Nephron (organoid): ENCODE results near the gene WASF2.

Experiments
- H3K27ac Mint-ChIP-seq, 3 experiments: 2 replicates each; pipeline ENCODE4 v1.8.0; 2020; ENCODE audit warnings: mixed read lengths in 3 of 3, mild to moderate bottlenecking in 2 of 3, moderate library complexity in 1 of 3
- H3K27me3 Mint-ChIP-seq: 2 replicates; pipeline ENCODE4 v1.8.0; 2021; ENCODE audit warnings: low read depth, mild to moderate bottlenecking, moderate library complexity, mixed read lengths
- H3K36me3 Mint-ChIP-seq: 2 replicates; pipeline ENCODE4 v1.8.0; 2020; ENCODE audit warnings: low read depth, mixed read lengths
- H3K4me1 Mint-ChIP-seq: 2 replicates; pipeline ENCODE4 v1.8.0; 2020; ENCODE audit warnings: mixed read lengths
- H3K4me3 Mint-ChIP-seq, 3 experiments: 2 replicates each; pipeline ENCODE4 v1.8.0; 2020; ENCODE audit warnings: mild to moderate bottlenecking in 3 of 3, mixed read lengths in 3 of 3, moderate library complexity in 2 of 3
- H3K9me3 Mint-ChIP-seq: 2 replicates; pipeline ENCODE4 v1.8.0; 2020; ENCODE audit warnings: mixed read lengths
- CTCF ChIP-seq, 3 experiments: fragments of 200-600 bp; sonication (generic); IDR thresholded peaks; one replicate each; pipeline ENCODE4 v1.5.0; 2021; ENCODE audit warnings: antibody characterized with exemption in 3 of 3; ENCODE audit not compliant: unreplicated experiment in 3 of 3

The WASF2 gene

GRCh38 chr1:27368869-27369582, 120.9 kb downstream of the WASF2 start:
- Mint-ChIP-seq H3K4me3 (peak overlapping the region; percentile 70 to 85 (median 82)), H3K9me3 (no peaks in the 10 kb centered on the region), H3K4me1 (peaks cover 28% of the 10 kb centered on the region), H3K27me3 (peaks cover 5% of the 10 kb centered on the region), H3K27ac (peak overlapping the region in 2 of 3 experiments; percentile 48 to 82), H3K36me3 (no peaks in the 10 kb centered on the region)
- TF ChIP-seq CTCF (IDR thresholded peaks at IDR 0.05; ENCODE audit: unreplicated experiment in 3 of 3): peak in 2 of 3 experiments; percentile 24 to 27

GRCh38 chr1:27367160-27367650, 122.8 kb downstream of the WASF2 start:
- Mint-ChIP-seq H3K4me1 (peaks cover 23% of the 10 kb centered on the region), H3K27me3 (peaks cover 4% of the 10 kb centered on the region), H3K27ac (peak overlapping the region; percentile 70 to 85 (median 83)), H3K9me3 (no peaks in the 10 kb centered on the region), H3K36me3 (no peaks in the 10 kb centered on the region), H3K4me3 (peak overlapping the region; percentile 83 to 86 (median 85))
- TF ChIP-seq CTCF (IDR thresholded peaks at IDR 0.05; ENCODE audit: unreplicated experiment in 3 of 3): no peak

DNA sequence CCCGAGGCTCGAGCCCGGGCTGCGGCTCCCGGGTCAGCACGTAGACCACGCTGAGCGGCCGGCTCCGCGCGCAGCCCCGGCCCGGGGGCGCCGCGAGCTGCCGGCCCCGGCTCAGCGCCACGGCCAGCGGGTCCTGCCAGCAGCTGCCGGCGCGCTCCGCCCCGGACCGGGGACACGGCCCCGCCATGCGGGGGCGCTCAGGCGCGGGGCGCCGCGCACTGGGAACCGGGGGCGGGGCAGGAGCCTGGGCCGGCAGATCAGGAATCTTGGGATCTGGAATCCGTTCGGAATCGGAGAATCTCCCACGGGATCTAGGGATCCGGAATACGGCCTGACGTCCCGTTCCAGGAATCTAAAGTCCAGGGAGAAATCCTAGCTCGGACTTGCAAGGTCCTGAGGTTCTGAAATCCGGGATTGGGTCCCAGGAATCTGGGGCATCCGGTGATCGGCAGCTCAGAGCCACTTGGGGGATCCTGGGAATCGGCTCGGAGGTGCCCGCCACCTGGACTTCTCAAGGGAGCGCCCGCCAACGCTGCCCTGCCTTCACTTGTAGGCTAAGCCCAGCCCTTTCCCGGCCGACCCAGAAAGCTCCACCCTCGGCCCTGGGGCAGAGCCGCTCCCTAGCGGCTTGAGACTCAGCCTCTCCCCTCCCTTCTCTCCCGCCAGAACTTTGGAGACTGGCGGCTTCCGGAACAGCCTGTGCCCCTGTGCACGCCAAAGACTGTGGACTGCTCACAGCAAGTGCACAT, 123.4 kb downstream of the WASF2 start, which contains the start of gene MAP3K6:
Gene MAP3K6 (minus strand): TSS at position 551 of the 749 bp plus-strand sequence. CDS start 364 bp downstream, at position 187.
- peak in 2 of 3 experiments; percentile 14 to 22 for TF ChIP-seq CTCF (IDR thresholded peaks at IDR 0.05; ENCODE audit: unreplicated experiment in 3 of 3)
- no peaks in the 10 kb centered on the region for H3K36me3 Mint-ChIP-seq
- H3K4me1 Mint-ChIP-seq: peaks cover 23% of the 10 kb centered on the region
- no peaks in the 10 kb centered on the region for H3K9me3 Mint-ChIP-seq
- H3K27me3 Mint-ChIP-seq: peaks cover 4% of the 10 kb centered on the region
- H3K4me3 Mint-ChIP-seq: peak within 1 kb of the TSS; percentile 88 to 93 (median 91)
- peak within 1 kb of the TSS; percentile 87 to 92 (median 88) for H3K27ac Mint-ChIP-seq

DNA sequence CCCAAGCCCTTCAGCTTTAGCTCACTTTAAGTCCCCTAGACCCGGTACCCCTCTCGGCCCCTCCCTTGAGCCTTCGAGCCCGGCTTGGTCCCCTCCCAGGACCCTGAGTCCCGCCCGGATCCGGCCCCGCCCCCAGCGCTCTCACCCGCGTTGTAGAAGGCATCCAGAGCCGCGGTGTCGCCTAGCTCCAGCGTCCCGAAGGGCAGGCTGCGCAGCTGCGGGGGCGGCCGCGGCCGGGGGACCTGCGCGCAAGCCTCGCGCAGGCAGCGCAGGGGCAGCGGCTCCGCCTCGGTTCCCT, 123.9 kb downstream of the WASF2 start:
- peak overlapping the region; percentile 88 to 93 (median 91) for H3K4me3 Mint-ChIP-seq
- peaks cover 23% of the 10 kb centered on the region for H3K4me1 Mint-ChIP-seq
- TF ChIP-seq CTCF (IDR thresholded peaks at IDR 0.05; ENCODE audit: unreplicated experiment in 3 of 3): no peak
- H3K27ac Mint-ChIP-seq: peak overlapping the region; percentile 87 to 92 (median 88)
- no peaks in the 10 kb centered on the region for H3K9me3 Mint-ChIP-seq
- no peaks in the 10 kb centered on the region for H3K36me3 Mint-ChIP-seq
- H3K27me3 Mint-ChIP-seq: peaks cover 7% of the 10 kb centered on the region

DNA sequence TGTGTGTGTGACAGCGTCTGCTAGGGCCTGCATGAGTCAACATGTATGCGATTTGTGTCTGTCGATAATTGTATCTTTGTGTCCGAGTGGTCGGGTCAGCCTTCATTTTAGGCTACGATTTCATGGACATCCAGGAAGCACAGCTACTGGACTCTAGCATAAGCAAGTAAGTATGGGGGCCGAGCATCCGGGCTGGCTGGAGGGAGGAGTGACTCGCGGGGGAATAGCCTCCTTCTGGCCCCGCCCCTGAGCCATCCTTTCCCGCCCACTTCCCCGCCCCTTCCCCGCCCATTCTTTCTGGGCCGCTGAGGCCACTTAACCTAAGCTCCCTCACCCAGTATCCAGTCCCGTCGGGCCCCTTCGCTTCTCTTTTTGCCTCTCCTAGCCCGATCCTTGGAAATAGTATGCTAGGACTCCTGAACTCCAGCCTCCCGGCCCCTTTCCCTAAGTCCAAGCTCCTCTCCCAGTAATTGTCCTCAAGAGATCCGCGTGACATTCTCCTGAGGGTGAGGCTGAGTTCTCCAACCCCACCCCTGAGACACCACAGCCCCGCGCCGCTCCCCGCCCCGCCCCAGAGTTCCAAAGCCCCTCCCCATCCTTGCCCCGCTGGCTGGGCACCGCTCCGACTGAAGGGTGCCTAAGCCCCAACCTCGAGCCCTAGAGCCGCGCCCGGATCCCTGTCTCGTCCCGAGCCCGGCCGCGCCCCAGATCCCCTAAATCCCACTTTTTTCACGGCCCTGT, 124.4 kb downstream of the WASF2 start:
- Mint-ChIP-seq H3K9me3 (no peaks in the 10 kb centered on the region), H3K4me1 (peaks cover 23% of the 10 kb centered on the region), H3K27me3 (peaks cover 11% of the 10 kb centered on the region), H3K4me3 (peak overlapping the region; percentile 88 to 93 (median 91)), H3K27ac (peak overlapping the region; percentile 87 to 92 (median 88)), H3K36me3 (no peaks in the 10 kb centered on the region)
- TF ChIP-seq CTCF (IDR thresholded peaks at IDR 0.05; ENCODE audit: unreplicated experiment in 3 of 3): no peak
